HG03060 (cell line): ENCODE data around the gene TPT1.
"Not testable (repeated sequence)": the region's sequence is repeated elsewhere in the genome, so short reads cannot be mapped to it uniquely, and the experiment has no call there.

Source experiments
- ATAC-seq: cut with Tn5 transposase; IDR thresholded peaks from one replicate; pipeline ENCODE4 v1.9.1; 2021; ENCODE audit warnings: low read depth, moderate number of reproducible peaks; ENCODE audit not compliant: unreplicated experiment

TPT1 gene

DNA sequence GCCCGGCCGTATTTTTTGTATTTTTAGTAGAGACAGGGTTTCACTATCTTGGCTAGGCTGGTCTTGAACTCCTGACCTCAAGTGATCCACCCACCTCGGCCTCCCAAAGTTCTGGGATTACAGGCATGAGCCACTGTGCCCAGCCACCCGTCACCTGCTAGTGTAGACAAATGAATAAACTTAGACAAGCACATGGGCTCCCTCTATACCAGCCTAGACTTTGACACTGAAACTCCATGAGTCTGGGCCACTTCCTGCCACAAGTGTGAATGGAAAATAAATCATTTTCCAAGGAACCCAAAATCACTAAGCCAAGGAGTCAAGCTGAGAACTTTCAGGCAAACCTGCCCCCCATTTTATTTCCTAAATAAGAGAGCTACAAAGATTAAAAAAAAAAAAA is 27.0 kb upstream of the TPT1 start:
- no peak for ATAC-seq

DNA sequence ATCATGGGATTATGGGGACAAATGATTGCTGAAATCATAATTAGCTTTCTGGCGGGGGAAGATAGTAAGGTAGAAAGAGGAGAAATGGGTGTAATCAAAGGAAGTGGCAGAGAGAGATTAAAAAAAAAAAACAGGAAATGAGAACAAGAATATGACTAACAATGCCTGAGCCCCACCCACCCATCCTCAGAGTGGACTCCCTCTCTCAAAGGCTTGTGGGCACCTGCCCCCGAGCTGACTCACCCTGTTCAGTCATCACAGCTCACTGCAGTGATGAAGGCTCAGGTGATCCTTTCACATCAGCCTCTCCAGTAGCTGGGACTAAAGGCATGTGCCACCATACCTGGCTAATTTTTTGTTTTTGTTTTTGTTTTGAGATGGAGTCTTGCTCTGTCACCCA is 26.4 kb upstream of the TPT1 start:
- ATAC-seq: peak; percentile 90

DNA sequence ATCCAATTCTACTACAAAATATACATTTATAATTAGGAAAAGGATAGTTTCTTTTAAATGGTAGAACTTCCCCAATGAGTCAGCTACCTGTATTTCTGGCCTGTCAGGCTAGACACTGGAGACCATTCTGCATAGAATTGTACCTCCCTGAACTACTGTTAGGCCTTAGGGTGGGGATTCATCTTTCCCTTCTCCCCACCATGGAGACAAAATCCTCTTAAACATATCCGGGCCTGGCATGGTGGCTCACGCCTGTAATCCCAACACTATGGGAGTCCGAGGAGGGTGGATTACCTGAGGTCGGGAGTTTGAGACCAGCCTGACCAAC is 24.5 kb upstream of the TPT1 start:
- no peak for ATAC-seq

DNA sequence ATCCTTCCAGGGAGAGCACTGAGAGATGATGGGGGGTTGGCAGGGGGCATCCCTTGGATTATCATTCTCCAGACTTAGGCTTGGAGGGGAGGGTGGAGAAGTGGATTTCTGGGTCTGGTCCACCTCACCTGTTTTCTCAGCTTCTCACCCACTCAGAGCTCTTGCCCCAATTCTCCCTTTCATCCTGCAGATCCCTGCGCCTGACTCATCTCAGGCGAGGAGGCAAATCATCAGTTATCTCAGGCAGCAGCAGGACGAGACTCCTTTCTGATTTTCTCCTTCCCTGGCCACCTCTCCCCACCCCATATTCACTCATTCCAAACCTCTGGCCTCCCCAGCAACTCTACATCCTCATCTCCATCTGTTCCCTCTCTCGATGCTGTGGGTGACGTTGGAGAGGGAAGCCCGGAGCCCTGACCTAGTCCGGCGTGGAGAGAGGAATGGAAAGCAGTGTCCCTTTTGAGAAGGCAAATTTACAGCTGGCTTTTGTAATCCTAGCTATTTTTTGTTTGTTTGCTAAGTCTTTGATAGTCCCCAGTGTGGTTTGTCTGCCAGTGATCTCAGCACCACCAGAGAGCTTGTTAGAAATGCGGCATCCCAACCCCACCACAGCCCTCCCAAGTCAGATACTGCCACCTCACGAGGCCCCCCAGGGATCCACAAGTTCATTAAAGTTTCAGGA is 24.0 kb upstream of the TPT1 start:
- no peak for ATAC-seq

DNA sequence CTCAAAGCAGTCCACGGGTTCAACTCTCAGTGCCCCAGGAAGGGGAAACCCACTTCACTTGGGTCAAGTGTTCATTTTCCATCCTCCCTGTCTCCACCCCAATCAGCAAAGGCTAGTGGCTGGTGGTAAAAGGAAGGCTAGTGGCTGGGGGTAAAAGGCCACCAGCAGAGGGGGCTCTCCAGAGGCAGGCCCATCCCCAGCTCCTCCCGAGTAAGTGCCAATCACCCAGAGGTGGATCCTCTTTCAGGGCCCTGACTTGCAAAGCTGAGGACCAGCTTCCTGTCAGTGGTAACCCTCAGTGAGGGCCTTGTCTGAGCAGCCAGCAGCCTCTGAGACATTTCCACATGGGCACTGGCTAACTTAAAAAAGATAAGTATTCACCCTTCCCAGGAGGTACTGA is 22.0 kb upstream of the TPT1 start:
- ATAC-seq: no peak

DNA sequence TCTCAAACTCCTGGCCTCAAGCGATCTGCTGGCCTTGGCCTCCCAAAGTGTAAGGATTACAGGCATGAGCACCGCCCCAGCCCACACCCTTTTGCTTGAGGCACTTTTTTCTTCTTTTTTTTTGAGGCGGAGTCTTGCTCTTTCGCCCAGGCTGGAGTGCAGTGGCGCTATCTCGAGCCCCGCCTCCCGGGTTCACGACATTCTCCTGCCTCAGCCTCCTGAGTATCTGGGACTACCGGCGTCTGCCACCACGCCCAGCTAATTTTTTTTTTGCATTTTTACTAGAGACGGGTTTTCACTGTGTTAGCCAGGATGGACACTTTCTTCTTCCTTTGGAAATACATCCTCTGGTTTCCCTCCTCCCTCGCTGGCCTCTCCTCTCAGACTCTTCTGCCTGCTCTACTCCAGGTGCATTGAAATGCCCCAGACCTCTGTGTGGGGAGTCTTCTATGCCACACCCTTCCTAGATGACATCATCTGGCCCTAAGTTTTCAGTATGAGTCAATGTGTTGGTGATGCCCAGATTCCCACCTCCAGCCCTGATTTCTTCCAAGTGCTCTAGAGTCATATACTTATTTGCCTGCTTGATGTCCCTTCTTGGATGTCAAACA is 20.7 kb upstream of the TPT1 start:
- ATAC-seq: no peak

DNA sequence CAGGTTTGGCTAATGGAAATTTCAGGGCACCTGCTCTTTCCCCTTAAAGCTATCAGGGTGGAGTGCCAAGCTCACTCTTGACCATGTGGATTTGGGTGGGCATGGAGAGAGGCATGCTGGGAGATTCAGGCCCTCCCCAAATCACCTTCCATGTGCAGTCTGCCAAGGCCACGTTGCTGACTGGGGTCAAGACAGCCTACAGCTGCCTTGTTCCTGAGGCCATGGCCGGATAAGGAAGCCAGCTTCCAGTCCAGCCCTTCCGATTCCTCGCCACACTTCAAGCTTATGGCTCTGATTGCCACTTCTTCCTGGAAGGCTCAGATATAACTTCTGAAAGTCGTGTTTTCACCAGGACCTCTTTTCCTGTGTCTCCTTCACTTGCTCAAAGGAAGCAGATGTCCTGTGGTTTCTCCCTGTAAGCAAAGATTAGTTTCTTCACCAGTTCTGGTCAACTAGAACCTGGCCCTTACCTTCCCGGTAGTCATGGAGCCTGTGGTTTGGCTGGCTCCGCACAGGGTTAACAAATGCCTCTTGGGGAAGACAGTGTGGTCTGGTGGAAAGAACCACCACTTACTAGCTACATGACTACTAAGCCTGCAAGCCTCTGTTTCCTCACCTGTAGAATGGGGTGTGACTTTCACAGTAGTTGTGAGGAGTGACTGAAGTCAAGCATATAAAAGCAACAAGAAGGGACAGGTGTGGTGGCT is 16.1 kb upstream of the TPT1 start:
- no peak for ATAC-seq

DNA sequence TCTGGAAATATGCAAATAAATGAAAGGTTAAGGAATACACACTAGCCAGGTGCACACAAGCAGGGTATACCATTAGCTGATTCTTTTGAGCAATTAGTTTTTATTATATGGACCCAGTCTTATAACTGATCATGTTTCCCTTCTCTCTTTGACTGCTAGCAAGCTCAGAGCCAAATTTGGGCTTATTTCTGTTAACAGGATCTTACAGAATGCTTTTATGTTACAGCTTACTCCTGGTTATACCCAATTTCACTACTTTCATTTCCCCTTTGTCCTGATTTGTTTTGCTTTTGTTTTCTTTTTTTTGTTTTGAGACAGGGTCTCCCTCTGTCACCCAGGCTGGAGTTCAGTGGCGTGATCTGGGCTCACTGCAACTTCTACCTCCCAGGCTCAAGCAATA is 12.9 kb upstream of the TPT1 start:
- no peak for ATAC-seq

DNA sequence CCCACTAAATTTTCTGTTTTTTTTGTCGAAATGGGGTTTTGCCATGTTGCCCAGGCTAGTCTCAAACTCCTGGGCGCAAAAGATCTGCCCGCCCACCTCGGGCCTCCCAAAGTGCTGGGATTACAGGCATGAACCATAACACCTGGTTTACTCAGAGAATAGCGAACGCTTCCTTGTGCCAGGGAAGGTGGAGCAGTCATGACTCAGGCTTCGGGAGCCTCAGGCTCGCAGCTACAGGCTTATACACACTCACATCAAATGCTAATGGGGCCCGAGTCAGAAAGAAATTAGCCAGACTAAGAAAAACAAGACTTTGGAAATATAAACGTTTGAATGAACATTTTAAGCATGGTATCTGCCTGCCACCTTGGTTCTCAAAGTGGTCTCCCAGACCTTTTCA is 11.0 kb upstream of the TPT1 start:
- no peak for ATAC-seq

DNA sequence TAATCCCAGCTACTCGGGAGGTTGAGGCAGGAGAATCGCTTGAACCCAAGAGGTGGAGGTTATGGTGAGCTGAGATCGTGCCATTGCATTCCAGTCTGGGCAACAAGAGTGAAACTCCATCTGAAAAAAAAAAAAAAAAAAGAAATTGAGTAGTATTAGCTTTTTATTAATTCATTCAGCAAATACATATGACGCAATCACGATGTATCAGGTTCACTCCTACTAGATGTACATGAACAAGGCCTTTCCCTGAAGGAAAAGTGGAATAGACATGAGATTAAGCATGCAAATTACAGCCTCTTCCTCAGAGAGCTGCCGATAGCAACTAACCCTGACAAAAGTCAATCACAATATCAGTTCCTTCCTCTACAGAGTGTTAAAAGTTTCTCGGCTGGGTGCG is 9.2 kb upstream of the TPT1 start:
- ATAC-seq: no peak

DNA sequence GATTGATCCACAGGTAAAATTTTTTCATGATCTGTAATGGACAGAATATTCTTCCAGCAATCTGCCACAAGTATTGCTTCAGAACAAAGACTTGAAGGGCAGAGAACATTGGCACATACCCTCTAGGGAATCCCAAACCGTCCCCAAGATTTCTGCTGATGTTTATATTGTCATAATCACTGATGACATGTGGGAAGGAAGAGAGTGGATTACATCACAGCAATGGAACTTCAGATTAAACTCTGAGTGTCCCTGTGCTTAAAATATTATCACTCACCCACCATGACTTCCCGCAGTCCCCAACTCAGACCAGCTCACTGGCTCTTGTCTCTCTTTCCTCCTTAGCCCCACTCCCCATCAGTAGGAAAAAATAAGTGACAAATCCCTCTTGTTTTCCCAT is 8.5 kb upstream of the TPT1 start:
- ATAC-seq: no peak

DNA sequence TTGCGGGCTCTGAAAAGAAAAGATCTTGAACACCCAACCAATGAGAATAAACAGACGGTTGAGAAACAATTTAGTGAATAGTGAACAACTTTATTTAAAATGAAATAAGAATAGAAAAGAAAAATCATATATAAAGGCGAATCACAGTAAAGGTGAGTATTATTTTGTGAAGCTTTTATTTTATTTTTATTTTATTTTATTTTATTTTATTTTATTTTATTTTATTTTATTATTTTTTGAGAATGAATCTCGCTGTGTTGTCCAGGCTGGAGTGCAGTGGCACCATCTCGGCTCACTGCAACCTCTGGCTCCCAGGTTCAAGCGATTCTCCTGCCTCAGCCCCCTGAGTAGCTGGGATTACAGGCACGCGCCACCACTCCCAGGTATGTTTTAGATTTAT is 3.1 kb upstream of the TPT1 start:
- not testable (repeated sequence) for ATAC-seq

DNA sequence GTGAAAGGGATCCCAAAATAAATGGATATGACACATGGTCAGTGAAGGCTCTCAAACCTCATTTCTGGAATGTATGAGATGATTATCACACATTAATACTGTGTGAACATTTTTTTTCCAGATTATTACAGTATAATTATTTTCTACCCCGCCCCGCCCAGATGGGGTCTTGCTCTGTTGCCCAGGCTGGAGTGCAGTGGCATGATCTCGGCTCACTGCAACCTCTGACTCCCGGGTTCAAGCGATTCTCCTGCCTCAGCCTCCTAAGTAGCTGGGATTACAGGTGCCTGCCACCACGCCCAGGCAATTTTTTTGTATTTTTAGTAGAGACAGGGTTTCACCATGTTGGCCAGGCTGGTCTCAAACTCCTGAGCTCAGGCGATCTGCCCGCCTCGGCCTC is 2.1 kb upstream of the TPT1 start:
- ATAC-seq: not testable (repeated sequence)

DNA sequence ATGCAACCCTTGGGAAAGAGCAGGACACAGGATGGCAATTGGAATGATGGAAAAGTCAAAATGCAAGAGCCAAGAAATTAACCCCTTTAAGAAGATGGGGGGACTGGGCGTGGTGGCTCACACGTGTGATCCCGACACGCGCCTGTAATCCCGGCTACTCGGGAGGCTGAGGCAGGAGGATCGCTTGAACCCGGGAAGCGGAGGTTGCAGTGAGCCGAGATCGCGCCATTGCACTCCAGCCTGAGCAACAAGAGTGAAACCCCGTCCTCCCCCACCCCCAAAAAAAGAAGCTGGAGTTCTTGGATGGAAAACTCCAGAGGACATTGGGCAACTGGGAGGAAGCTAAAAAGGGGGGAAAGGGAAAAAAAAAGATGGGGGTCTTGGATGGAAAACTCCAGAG is 1.7 kb upstream of the TPT1 start:
- not testable (repeated sequence) for ATAC-seq

DNA sequence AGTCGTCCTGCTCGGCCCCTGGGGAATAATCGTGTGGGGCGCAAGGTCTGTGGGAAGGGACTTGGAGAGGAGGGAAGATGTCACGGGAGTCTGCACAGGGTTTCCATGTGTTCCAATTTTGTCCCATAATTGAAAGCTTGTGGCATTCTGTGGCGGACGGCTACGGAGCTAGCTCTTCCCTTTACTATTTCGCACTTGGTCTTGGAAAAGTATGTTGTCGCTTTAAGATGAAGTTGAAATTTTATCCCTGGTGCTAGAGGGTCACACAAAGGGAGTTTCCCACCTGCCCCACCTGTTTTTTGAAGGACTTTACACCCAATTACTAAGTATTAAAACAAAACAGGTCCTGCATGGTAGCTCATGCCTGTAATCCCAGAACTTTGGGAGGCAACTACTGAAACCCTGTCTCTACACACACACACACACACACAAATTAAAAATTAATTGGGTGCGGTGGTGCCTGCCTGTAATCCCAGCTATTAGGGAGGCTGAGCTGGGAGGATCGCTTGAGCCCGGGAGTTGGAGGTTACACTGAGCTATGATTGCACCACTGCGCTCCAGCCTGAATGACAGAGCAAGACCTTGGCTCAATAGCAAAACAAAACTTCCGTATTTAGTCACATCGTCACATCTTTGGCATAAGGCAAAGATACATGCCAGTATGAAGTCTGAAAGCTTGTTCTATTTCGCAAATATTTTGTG is 967 bp upstream of the TPT1 start:
- ATAC-seq: no peak

DNA sequence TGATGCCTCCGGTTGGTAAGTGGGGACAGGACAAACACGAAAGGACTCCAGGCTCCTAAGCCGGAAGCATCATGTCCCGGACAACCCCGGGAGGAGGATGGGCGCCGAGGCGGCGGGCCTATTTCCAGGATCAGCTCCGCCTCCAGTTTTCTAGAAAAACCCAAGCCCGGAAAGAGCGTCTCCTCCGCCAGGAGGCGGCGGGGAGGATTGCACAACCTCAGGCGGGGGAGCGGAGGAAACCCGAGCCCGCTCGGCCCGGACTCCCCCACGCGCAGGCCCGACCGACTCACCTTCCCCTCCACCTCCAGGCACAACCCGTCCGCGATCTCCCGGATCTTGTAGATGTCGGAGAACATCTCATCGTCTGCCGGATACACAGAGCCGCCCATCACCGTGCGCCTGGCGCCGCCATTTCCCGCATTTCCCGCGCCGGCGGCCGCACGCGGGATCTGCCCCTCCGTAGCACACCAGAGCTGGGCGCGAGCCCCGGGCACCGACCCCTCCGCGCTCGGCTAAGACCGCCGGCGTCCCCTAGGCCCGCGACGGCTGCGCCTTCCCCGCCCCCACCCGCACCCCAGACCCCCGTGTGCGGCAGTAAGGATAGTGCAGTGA is 455 bp downstream of the TPT1 start:
- ATAC-seq: peak; percentile 12

DNA sequence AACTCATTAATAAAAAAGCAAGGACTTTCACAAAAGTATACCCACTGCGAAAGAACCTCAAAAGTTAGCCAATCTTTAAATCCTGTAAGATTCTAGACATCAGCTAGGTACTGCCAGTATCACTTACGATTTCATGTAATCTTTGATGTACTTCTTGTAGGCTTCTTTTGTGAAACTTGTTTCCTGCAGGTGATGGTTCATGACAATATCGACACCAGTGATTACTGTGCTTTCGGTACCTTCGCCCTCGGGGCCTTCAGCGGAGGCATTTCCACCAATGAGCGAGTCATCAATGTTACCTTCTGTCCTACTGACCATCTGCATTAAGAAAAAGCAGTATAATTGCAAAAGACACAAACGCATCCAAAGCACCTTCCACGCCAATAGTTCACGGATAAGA is 1.1 kb downstream of the TPT1 start:
- no peak for ATAC-seq

DNA sequence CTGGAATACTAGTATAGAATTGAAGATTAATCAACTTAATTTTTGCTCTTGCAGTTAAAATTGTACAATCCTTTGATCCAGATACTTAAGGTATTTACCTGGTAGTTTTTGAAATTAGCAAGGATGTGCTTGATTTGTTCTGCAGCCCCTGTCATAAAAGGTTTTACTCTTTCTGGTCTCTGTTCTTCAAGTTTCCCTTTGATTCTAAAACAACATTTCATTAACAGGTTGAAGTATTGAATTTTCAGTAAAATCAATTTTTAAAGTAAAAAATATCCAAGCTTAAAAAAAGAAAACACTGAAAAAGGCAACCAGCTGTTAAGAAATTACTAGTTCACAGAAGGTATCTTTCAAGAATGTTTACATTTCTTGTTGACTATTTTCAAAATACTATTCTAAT is 1.6 kb downstream of the TPT1 start:
- ATAC-seq: no peak

DNA sequence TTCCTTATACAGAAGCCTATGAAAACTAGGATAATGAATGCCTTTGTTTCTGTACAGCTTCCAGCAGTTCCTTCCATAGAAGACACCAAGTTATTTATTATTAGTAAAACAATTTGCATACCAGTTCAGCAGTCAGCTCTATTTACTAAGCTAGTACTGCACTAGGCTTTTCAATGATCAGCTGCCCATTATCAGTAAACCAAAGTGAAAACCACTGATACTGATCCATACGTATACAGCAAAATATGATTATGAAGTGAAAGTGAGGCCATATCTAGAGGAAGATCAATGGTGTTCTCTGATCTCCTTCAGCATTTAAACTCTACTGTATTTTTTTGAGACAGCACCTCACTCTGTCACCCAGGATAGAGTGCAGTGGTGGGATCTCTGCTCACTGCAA is 3.2 kb downstream of the TPT1 start:
- no peak for ATAC-seq

DNA sequence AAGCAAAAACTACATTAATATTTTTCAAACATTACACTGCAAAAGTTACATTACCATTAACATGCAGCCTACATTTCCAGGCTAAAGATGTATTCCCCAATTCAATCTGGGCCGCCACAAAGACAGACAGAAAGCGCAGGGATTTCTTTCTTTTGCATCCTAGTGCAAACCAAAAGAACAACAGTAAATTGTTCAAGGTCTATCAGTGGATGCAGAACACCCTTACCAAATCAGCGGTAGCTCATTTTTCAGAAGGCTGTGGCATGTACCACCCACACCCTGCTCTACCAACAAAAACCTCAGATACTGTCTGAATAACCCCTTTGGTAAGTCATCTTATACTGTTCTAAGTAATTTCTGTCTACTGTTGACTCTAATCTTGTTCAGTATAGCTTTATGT is 3.6 kb downstream of the TPT1 start:
- ATAC-seq: no peak
